ENCODE data around the gene KRTAP12-4.
A peak's percentile ranks its signal among the peaks of the same experiment; 100 is the strongest.
"Not testable (repeated sequence)": the region's sequence is repeated elsewhere in the genome, so short reads cannot be mapped to it uniquely, and the experiment has no call there.

KRTAP12-4 gene

GRCh38 chr21:44696572-44696971 lies 42.1 kb upstream of the KRTAP12-4 start:
- H3K4me3 Mint-ChIP-seq = no peak overlapping the region
- peaks cover 18 to 22% of the 10 kb centered on the region in 2 donors for H3K4me1 Mint-ChIP-seq (ENCODE audit: low read depth in 2 of 2)
- peak overlapping the region; percentile 16 to 75 for H3K27ac Mint-ChIP-seq
- peaks cover 46 to 63% of the 10 kb centered on the region in 2 donors for H3K27me3 Mint-ChIP-seq
- ATAC-seq (replicated peaks) (no peak), DNase-seq (no peak)
- H3K36me3 Mint-ChIP-seq (ENCODE audit: insufficient read depth) = no peaks in the 10 kb centered on the region
- H3K9me3 Mint-ChIP-seq = no peaks in the 10 kb centered on the region

- no peak for DNase-seq
Observed at GRCh38 chr21:44695641-44696040, 41.2 kb upstream of the KRTAP12-4 start.

GRCh38 chr21:44695184-44695583 lies 40.7 kb upstream of the KRTAP12-4 start:
- no peaks in the 10 kb centered on the region for H3K9me3 Mint-ChIP-seq
- peaks cover 18 to 22% of the 10 kb centered on the region in 2 donors for H3K4me1 Mint-ChIP-seq (ENCODE audit: low read depth in 2 of 2)

More at GRCh38 chr21:44695641-44696040, 41.2 kb upstream of the KRTAP12-4 start:
- H3K27ac Mint-ChIP-seq = peak overlapping the region in 1 of 2 donors; percentile 24
- no peaks in the 10 kb centered on the region for H3K36me3 Mint-ChIP-seq (ENCODE audit: insufficient read depth)
- no peaks in the 10 kb centered on the region for H3K9me3 Mint-ChIP-seq
- ATAC-seq (replicated peaks) = no peak
- peaks cover 18 to 22% of the 10 kb centered on the region in 2 donors for H3K4me1 Mint-ChIP-seq (ENCODE audit: low read depth in 2 of 2)
- peak overlapping the region in 1 of 2 donors; percentile 39 for H3K4me3 Mint-ChIP-seq
- H3K27me3 Mint-ChIP-seq = peaks cover 38 to 54% of the 10 kb centered on the region in 2 donors

GRCh38 chr21:44694776-44695175 lies 40.3 kb upstream of the KRTAP12-4 start:
- H3K27me3 Mint-ChIP-seq = peaks cover 31 to 45% of the 10 kb centered on the region in 2 donors
- peak; percentile 43 for ATAC-seq (replicated peaks)
- peak overlapping the region in 1 of 2 donors; percentile 24 for H3K27ac Mint-ChIP-seq
- peaks cover 18 to 22% of the 10 kb centered on the region in 2 donors for H3K4me1 Mint-ChIP-seq (ENCODE audit: low read depth in 2 of 2)
- H3K36me3 Mint-ChIP-seq (ENCODE audit: insufficient read depth) = no peaks in the 10 kb centered on the region
- no peak overlapping the region for H3K4me3 Mint-ChIP-seq
- H3K9me3 Mint-ChIP-seq = no peaks in the 10 kb centered on the region
- no peak for DNase-seq

More at GRCh38 chr21:44695184-44695583, 40.7 kb upstream of the KRTAP12-4 start:
- Mint-ChIP-seq H3K27me3 (peaks cover 35 to 49% of the 10 kb centered on the region in 2 donors), H3K27ac (peak overlapping the region in 1 of 2 donors; percentile 24), H3K36me3 (ENCODE audit: insufficient read depth) (no peaks in the 10 kb centered on the region), H3K4me3 (peak overlapping the region in 1 of 2 donors; percentile 8)
- DNase-seq = no peak
- ATAC-seq (replicated peaks) = no peak

- no peaks in the 10 kb centered on the region for H3K9me3 Mint-ChIP-seq
- no peaks in the 10 kb centered on the region for H3K36me3 Mint-ChIP-seq (ENCODE audit: insufficient read depth)
- H3K27ac Mint-ChIP-seq = no peak overlapping the region
- DNase-seq (no peak), ATAC-seq (replicated peaks) (no peak)
- H3K4me1 Mint-ChIP-seq (ENCODE audit: low read depth in 2 of 2) = peaks cover 10 to 16% of the 10 kb centered on the region in 2 donors
- no peak overlapping the region for H3K4me3 Mint-ChIP-seq
- peaks cover 15 to 33% of the 10 kb centered on the region in 2 donors for H3K27me3 Mint-ChIP-seq
Observed at GRCh38 chr21:44692798-44693512, 38.5 kb upstream of the KRTAP12-4 start.

- Mint-ChIP-seq H3K27ac (no peak overlapping the region), H3K36me3 (ENCODE audit: insufficient read depth) (no peaks in the 10 kb centered on the region), H3K27me3 (peaks cover 9 to 33% of the 10 kb centered on the region in 2 donors), H3K4me1 (ENCODE audit: low read depth in 2 of 2) (peaks cover 9 to 12% of the 10 kb centered on the region in 2 donors), H3K4me3 (no peak overlapping the region), H3K9me3 (no peaks in the 10 kb centered on the region)
- DNase-seq (no peak), ATAC-seq (replicated peaks) (no peak)
Observed at GRCh38 chr21:44691686-44692085, 37.2 kb upstream of the KRTAP12-4 start.

- H3K9me3 Mint-ChIP-seq; H3K36me3 Mint-ChIP-seq (ENCODE audit: insufficient read depth); ATAC-seq (replicated peaks); DNase-seq; H3K4me3 Mint-ChIP-seq: not testable (repeated sequence)
- peaks cover 9 to 17% of the 10 kb centered on the region in 2 donors for H3K4me1 Mint-ChIP-seq (ENCODE audit: low read depth in 2 of 2)
- peaks cover 18 to 34% of the 10 kb centered on the region in 2 donors for H3K27me3 Mint-ChIP-seq
- peak overlapping the region in 1 of 2 donors; percentile 59 for H3K27ac Mint-ChIP-seq
Observed at GRCh38 chr21:44689740-44690139, 35.3 kb upstream of the KRTAP12-4 start.

GRCh38 chr21:44687671-44688070 lies 33.2 kb upstream of the KRTAP12-4 start:
- ATAC-seq (replicated peaks) (no peak), DNase-seq (no peak)
- no peaks in the 10 kb centered on the region for H3K9me3 Mint-ChIP-seq
- H3K4me3 Mint-ChIP-seq = no peak overlapping the region
- H3K27me3 Mint-ChIP-seq = peaks cover 18 to 36% of the 10 kb centered on the region in 2 donors
- H3K36me3 Mint-ChIP-seq (ENCODE audit: insufficient read depth) = no peaks in the 10 kb centered on the region
- H3K4me1 Mint-ChIP-seq (ENCODE audit: low read depth in 2 of 2) = peaks cover 9 to 13% of the 10 kb centered on the region in 2 donors
- H3K27ac Mint-ChIP-seq = peak overlapping the region in 1 of 2 donors; percentile 57

GRCh38 chr21:44686843-44687561 lies 32.5 kb upstream of the KRTAP12-4 start:
- H3K36me3 Mint-ChIP-seq (ENCODE audit: insufficient read depth) = no peaks in the 10 kb centered on the region
- ATAC-seq (replicated peaks) = no peak
- no peak overlapping the region for H3K4me3 Mint-ChIP-seq
- H3K27ac Mint-ChIP-seq = peak overlapping the region in 1 of 2 donors; percentile 51
- no peak for DNase-seq
- H3K9me3 Mint-ChIP-seq = no peaks in the 10 kb centered on the region
- peaks cover 18 to 43% of the 10 kb centered on the region in 2 donors for H3K27me3 Mint-ChIP-seq
- peaks cover 9 to 13% of the 10 kb centered on the region in 2 donors for H3K4me1 Mint-ChIP-seq (ENCODE audit: low read depth in 2 of 2)

- no peaks in the 10 kb centered on the region for H3K9me3 Mint-ChIP-seq
- no peaks in the 10 kb centered on the region for H3K36me3 Mint-ChIP-seq (ENCODE audit: insufficient read depth)
- DNase-seq (no peak), ATAC-seq (replicated peaks) (no peak)
- H3K27me3 Mint-ChIP-seq = peaks cover 20 to 51% of the 10 kb centered on the region in 2 donors
- H3K4me1 Mint-ChIP-seq (ENCODE audit: low read depth in 2 of 2) = peaks cover 9 to 13% of the 10 kb centered on the region in 2 donors
- H3K27ac Mint-ChIP-seq = peak overlapping the region in 1 of 2 donors; percentile 51
- no peak overlapping the region for H3K4me3 Mint-ChIP-seq
Observed at GRCh38 chr21:44686000-44686781, 31.7 kb upstream of the KRTAP12-4 start.

- Mint-ChIP-seq H3K27me3 (peaks cover 22 to 58% of the 10 kb centered on the region in 2 donors), H3K4me1 (ENCODE audit: low read depth in 2 of 2) (peaks cover 9 to 13% of the 10 kb centered on the region in 2 donors), H3K27ac (peak overlapping the region in 1 of 2 donors; percentile 15)
- H3K9me3 Mint-ChIP-seq; H3K4me3 Mint-ChIP-seq; DNase-seq; H3K36me3 Mint-ChIP-seq (ENCODE audit: insufficient read depth); ATAC-seq (replicated peaks): not testable (repeated sequence)
Observed at GRCh38 chr21:44685050-44685449, 30.6 kb upstream of the KRTAP12-4 start.

- H3K36me3 Mint-ChIP-seq (ENCODE audit: insufficient read depth) = no peaks in the 10 kb centered on the region
- no peak for DNase-seq
- H3K4me3 Mint-ChIP-seq = no peak overlapping the region
- H3K27me3 Mint-ChIP-seq = peaks cover 22 to 64% of the 10 kb centered on the region in 2 donors
- peak overlapping the region in 1 of 2 donors; percentile 15 for H3K27ac Mint-ChIP-seq
- H3K4me1 Mint-ChIP-seq (ENCODE audit: low read depth in 2 of 2) = peaks cover 9 to 13% of the 10 kb centered on the region in 2 donors
- ATAC-seq (replicated peaks) = no peak
- no peaks in the 10 kb centered on the region for H3K9me3 Mint-ChIP-seq
Observed at GRCh38 chr21:44684483-44684882, 30.0 kb upstream of the KRTAP12-4 start.

- Mint-ChIP-seq H3K4me3 (no peak overlapping the region), H3K4me1 (ENCODE audit: low read depth in 2 of 2) (peaks cover 9 to 13% of the 10 kb centered on the region in 2 donors), H3K36me3 (ENCODE audit: insufficient read depth) (no peaks in the 10 kb centered on the region), H3K27me3 (peaks cover 22 to 64% of the 10 kb centered on the region in 2 donors), H3K9me3 (no peaks in the 10 kb centered on the region), H3K27ac (peak overlapping the region in 1 of 2 donors; percentile 15)
- ATAC-seq (replicated peaks) (no peak), DNase-seq (no peak)
Observed at GRCh38 chr21:44684077-44684476, 29.6 kb upstream of the KRTAP12-4 start.
